ENCODE measurements around the gene COL9A3.

Gene COL9A3

GRCh38 chr20:62823688-62824475, 7.0 kb downstream of the COL9A3 start:
- DNase-seq (ENCODE audit: low spot score) = no peak

GRCh38 chr20:62824476-62825332, 7.9 kb downstream of the COL9A3 start:
- DNase-seq (ENCODE audit: low spot score) = peak; percentile 48

DNA sequence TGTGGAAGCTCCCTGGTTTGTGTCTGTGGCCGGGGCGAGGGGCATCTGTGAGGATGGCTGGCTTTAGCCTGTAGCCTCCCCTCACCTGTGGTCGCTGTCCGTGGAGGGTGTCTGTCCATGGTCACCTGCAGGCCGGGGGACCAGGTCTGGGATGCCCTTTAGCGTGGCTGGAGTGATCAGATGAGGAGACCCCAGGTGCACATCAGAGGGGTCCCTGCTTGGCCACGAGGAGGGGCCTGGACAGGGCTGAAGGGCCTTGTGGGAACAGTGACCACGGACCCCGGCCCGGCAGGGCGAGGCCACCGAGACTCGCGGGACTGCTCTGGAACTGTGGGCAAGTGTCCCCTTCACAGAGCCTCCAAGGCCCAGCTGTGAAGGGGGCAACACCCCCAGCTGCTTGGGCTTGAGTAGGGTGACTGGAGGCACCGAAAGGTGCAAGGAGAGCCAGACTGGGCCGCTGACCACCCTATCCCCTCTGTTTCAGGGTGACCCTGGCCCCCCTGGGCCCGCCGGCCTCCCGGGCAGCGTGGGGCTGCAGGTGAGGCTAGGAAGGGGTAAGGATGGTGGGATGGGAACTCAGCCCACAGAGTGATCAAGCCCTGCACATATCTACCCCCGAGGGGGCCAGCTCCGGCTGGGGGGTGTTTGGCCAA, 8.6 kb downstream of the COL9A3 start:
- DNase-seq (ENCODE audit: low spot score) = no peak

- no peak for DNase-seq (ENCODE audit: low spot score)
Measured at GRCh38 chr20:62825986-62826645, 9.3 kb downstream of the COL9A3 start.

- no peak for DNase-seq (ENCODE audit: low spot score)
Measured at GRCh38 chr20:62826646-62827310, 9.9 kb downstream of the COL9A3 start.

GRCh38 chr20:62827311-62828038, 10.6 kb downstream of the COL9A3 start:
- no peak for DNase-seq (ENCODE audit: low spot score)

- DNase-seq (ENCODE audit: low spot score) = no peak
Measured at GRCh38 chr20:62828051-62828450, 11.2 kb downstream of the COL9A3 start.

- no peak for DNase-seq (ENCODE audit: low spot score)
Measured at GRCh38 chr20:62828511-62829230, 11.8 kb downstream of the COL9A3 start.

DNA sequence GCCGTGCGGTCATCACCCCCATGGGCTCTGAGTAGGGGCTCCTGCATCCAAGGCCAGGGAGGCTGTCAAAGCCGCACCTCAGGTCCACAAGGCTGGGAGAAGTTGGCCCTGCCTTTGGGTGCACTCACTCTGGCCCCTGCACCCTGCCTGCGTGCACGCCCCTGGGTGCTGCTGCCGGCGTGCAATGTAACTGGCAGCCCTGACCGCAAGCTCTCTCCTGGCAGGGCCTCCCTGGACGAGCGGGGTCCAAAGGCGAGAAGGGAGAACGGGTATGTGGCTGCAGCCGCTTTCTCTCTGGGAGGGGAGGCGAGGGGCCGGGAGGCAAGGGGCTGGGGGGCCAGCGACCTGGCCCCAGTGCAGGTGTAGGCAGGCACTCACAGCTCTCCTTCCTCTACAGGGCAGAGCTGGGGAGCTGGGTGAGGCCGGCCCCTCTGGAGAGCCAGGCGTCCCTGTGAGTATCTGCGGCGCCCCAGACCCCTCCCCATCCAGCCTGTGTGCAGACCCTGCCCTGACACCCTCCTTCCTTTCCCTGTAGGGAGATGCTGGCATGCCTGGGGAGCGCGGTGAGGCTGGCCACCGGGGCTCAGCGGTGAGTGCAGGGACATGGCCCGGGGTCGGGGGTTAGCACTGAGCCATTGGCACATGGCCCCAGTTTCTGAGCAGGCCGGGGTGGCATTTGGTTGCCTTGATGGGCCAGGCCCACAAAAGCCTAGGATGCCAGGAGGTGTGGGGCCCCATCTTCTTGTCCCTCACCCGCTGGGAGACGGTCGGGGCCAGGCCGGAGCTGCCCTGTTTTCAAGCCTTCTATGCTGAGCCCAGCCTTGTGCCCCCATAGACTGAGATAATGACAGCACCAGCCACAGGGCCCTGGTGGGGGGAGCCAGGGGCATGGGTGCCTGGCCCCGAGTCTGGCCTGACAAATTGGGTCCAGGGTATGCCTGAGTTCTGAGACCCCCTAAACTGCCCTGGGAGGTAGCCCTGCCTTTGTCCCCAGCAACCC, 12.7 kb downstream of the COL9A3 start:
- no peak for DNase-seq (ENCODE audit: low spot score)

GRCh38 chr20:62830251-62830650, 13.4 kb downstream of the COL9A3 start:
- no peak for DNase-seq (ENCODE audit: low spot score)

DNA sequence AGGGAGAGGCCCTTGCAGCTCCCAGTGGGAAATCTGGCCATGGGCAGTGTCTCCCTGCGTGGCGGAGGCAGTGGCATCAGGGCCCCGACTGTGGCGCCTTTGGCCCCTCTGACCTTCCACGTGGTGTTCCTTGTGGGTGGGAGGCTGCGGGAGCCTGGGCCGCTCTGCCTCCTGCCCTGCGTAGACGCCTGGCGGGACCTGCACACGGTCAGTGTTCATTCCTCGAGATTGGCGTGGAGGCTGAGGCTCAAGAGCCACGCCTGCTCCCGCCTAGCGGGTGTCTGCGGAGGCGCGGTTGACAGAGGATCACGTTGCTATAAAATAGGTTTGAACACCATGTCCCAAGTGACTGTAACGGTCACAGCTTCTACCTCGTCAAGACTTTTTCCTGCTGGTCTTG, 14.0 kb downstream of the COL9A3 start:
- DNase-seq (ENCODE audit: low spot score) = no peak

- DNase-seq (ENCODE audit: low spot score) = no peak
Measured at GRCh38 chr20:62831361-62831788, 14.5 kb downstream of the COL9A3 start.

- no peak for DNase-seq (ENCODE audit: low spot score)
Measured at GRCh38 chr20:62831854-62832211, 15.0 kb downstream of the COL9A3 start.

DNA sequence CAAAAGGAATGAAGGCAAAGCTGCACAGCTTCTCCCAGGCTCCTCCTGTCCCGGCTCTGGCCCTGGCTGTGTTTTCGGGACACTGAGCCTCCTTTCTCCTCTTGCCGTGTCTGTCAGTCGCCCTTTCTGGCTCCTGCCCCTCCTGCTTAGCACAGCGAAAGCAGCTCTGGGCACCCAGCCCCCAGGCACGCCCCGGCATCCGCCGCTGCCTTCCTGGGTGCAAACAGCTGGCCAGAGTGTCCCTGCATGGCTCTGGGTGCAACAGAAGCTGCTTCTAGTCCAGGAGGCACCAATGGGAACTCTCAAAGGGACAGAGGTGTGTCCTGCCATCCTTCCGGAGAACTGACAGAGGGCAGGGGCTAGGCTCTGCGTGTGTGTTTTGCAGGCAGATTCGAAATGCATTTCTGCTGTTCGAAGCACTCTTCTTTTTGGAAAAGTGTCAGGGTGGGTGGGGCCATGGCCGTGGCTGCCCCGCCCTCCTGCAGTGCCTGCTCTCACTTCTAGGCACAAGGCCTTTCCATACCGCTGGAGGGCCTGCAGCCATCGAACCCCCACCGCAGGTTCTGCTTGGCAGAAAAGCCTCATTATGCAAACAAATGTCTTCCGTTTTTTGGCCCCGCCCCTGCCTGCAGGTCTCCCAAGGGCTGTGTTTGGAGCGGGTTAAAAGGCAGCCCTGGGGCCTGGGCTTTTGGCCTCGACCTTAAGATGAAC, 15.5 kb downstream of the COL9A3 start:
- DNase-seq (ENCODE audit: low spot score) = no peak

GRCh38 chr20:62832951-62833391, 16.1 kb downstream of the COL9A3 start:
- DNase-seq (ENCODE audit: low spot score) = no peak

DNA sequence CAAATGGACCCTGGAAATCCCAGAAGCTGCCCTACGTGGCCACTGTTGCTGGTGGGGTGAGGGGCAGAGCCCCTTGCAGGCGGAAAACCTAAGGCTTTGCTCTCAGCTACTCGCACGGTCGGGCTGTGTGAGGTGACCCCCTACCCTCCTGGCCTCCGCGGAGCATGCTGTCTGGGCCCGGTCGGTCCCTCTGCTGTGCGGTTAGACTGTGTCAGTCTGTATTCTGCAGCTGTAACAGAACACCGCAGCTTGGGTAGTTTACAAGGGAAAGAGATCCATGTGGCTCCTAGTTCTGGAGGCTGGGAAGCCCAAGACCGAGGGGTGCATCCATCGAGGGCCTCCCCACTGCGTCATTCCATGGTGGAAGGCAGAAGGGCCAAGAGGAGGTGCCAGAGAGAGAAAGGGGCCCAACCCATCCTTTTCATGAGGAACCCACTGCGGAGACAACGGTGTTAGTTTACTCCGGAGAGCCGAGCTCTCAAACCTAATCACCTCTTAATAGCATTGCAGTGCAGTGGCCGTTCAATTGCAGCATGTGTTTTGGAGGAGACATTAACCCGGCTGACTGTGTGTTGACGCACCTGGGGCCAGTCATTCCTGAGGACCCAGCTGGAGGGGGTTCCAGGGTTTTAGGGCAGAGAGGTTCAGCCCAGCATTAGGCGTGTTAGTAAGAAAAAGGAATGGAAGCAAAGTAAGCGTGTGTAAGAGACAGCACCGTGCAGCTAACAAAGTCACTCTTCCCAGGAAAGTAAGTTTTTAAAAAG, 18.3 kb downstream of the COL9A3 start:
- DNase-seq (ENCODE audit: low spot score) = no peak
